PC-3 (cell line): Measurements from ENCODE around the gene SLC41A3.

Experiments
- CTCF ChIP-seq: fragments of 300-600 bp; sonication (generic); conservative IDR thresholded peaks from 2 replicates; pipeline ENCODE4 v1.5.1; 2017; ENCODE audit warnings: antibody characterized with exemption, low read depth, mild to moderate bottlenecking, low read length
- EZH2 ChIP-seq: fragments of 300-600 bp; sonication (generic); IDR thresholded peaks from one replicate; pipeline ENCODE4 v1.6.1; 2017; ENCODE audit warnings: antibody characterized with exemption, mild to moderate bottlenecking, low read length; ENCODE audit not compliant: unreplicated experiment

GRCh38 chr3:126064627-126065258 lies 19.2 kb downstream of the SLC41A3 start:
- no peak for TF ChIP-seq EZH2
- TF ChIP-seq CTCF: no peak
